Heart left ventricle (tissue), 13 donors: ENCODE data around the gene RIMS4.

Source experiments
- POLR2A ChIP-seq, 2 donors: fragments of 450-650 bp; IDR thresholded peaks; one replicate each; pipeline ENCODE4 v1.6.1; 2017; ENCODE audit warnings: antibody characterized with exemption in 2 of 2, mild to moderate bottlenecking in 2 of 2, moderate library complexity in 2 of 2
- TF ChIP-seq, protein P1 (sequence below), 12 donors: fragments of 200-600 bp; sonication (generic) in 4 of 12; IDR thresholded peaks; one replicate each; pipeline versions ENCODE4 v1.5.0 to v1.8.0; 2018 to 2022; ENCODE audit warnings: antibody characterized with exemption in 12 of 12, mild to moderate bottlenecking in 5 of 12
- donor health status: ischemic (EF 13 %, LVEDD 7.1; RV severe dilation, severe dysfunction).
- donor health status: DM: no; HTN: yes; CAD: no.
- donor health status: DM: no; HTN: no; CAD: no.
- donor health status: ischemic (EF 25% LVEDD 6.9; RV normal size, moderate dysfunction).
- donor health status: ischemic (EF 25% LVEDD 5.7; RV mildly dilated, moderate dysfunction).
- donor health status: ischemic (EF 35%, LVEDD 5.7; RV mildly dilated, moderate dysfunction).
- donor health status: nonischemic (EF 11% LVEDD 7.7; RV severe dilation, severe dysfunction).
- donor health status: DM: yes; HTN: yes; CAD: no.
- donor health status: PGD.
- donor health status: ischemic (EF 29% LVEDD 5.4; RV normal size, mild dysfunction).
- donor health status: nonischemic (EF 23%, LVEDD 6.1; RV moderate dilation, normal function).

DNA sequence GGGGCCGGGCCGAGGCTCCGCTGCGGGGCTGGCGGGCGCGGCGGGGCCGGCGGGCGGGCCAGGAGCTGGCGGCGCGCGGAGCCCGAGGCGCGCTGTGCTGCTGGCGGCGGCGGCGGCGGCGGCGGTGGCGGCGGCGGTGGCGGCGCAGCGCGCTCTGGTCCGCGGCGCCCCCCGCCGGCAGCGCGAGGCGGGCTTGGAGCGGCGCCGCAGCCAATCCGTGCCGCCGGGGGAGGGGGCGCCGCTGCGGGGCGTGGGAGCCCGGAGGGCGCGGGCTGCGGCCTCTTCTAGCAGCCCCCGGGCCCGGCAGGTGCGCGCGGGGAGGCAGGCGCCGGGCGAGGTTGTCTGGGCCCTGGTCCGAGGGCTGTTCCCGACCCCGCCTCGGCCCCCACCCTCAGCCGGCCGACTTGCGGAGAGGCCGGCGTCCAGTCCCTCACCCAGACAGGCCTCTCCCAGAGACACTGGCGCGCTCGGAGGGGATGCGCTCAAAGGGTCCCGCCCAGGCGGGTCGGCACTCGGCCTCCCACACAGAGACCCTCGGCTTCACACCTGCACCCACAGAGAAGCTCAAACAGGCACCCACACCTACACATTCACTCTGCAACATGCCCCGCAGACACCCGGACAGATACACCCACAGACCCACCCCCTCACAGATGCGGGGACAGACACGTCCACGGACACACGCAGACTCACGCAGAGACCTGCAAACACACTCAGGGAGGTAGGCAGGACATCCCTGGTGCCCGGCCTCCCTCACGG, at the start of gene RIMS4:
- TF ChIP-seq, protein P1, sequence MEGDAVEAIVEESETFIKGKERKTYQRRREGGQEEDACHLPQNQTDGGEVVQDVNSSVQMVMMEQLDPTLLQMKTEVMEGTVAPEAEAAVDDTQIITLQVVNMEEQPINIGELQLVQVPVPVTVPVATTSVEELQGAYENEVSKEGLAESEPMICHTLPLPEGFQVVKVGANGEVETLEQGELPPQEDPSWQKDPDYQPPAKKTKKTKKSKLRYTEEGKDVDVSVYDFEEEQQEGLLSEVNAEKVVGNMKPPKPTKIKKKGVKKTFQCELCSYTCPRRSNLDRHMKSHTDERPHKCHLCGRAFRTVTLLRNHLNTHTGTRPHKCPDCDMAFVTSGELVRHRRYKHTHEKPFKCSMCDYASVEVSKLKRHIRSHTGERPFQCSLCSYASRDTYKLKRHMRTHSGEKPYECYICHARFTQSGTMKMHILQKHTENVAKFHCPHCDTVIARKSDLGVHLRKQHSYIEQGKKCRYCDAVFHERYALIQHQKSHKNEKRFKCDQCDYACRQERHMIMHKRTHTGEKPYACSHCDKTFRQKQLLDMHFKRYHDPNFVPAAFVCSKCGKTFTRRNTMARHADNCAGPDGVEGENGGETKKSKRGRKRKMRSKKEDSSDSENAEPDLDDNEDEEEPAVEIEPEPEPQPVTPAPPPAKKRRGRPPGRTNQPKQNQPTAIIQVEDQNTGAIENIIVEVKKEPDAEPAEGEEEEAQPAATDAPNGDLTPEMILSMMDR (IDR thresholded peaks at IDR 0.05), result no peak
- no peak for TF ChIP-seq POLR2A (IDR thresholded peaks at IDR 0.05)
